GM10266 (cell line): Measurements from ENCODE around the gene LRMDA.

Experiments
- DNase-seq: peaks from one replicate; pipeline ENCODE4 v3.0.0; 2012; ENCODE audit errors: extremely low spot score
- CTCF ChIP-seq: IDR thresholded peaks from 2 replicates; pipeline ENCODE4 v1.5.1; 2012; ENCODE audit warnings: mild to moderate bottlenecking, low read depth; ENCODE audit not compliant: control insufficient read depth, insufficient read depth; ENCODE audit errors: missing control alignments

LRMDA gene

GRCh38 chr10:76546411-76546810, 1115.0 kb downstream of the LRMDA start:
- DNase-seq = no peak
- no peak for TF ChIP-seq CTCF

- peak; percentile 40 for DNase-seq
- TF ChIP-seq CTCF = peak; percentile 71
Measured at GRCh38 chr10:76547352-76547972, 1116.0 kb downstream of the LRMDA start.

- DNase-seq = no peak
- no peak for TF ChIP-seq CTCF
Measured at GRCh38 chr10:76548716-76549115, 1117.3 kb downstream of the LRMDA start.

- TF ChIP-seq CTCF = no peak
- DNase-seq = no peak
Measured at GRCh38 chr10:76549171-76549570, 1117.7 kb downstream of the LRMDA start.

- TF ChIP-seq CTCF = no peak
- DNase-seq = no peak
Measured at GRCh38 chr10:76550806-76551205, 1119.4 kb downstream of the LRMDA start.

GRCh38 chr10:76552091-76552873, 1120.9 kb downstream of the LRMDA start:
- no peak for DNase-seq
- TF ChIP-seq CTCF = no peak
